H9 (cell line): ENCODE data around the gene TBC1D7. TPM values are rescaled to one million over a fixed set of nuclear protein-coding genes. Genes with fewer than 3 reads are reported as not detected.

Experiments used
- DNase-seq: peaks from one replicate; pipeline ENCODE4 v3.0.0-alpha.2; 2017
- H2AFZ ChIP-seq: one replicate; pipeline ENCODE4 v1.6.1; 2013; ENCODE audit warnings: mild to moderate bottlenecking, low read length, control low read depth, moderate library complexity
- H2AK5ac ChIP-seq: 2 replicates; pipeline ENCODE4 v1.6.1; 2013; ENCODE audit warnings: low read length, control low read depth, mixed read lengths; ENCODE audit not compliant: insufficient read length
- H2BK120ac ChIP-seq: one replicate; pipeline ENCODE4 v1.6.1; 2013; ENCODE audit warnings: low read depth, mild to moderate bottlenecking, low read length, control low read depth, inconsistent platforms; ENCODE audit not compliant: poor library complexity, severe bottlenecking
- H2BK12ac ChIP-seq: 2 replicates; pipeline ENCODE4 v1.6.1; 2013; ENCODE audit warnings: low read length, control low read depth, mixed read lengths, low read depth; ENCODE audit not compliant: insufficient read length
- H2BK15ac ChIP-seq: 2 replicates; pipeline ENCODE4 v1.6.1; 2013; ENCODE audit warnings: low read depth, low read length, control low read depth
- H2BK20ac ChIP-seq: one replicate; pipeline ENCODE4 v1.6.1; 2013; ENCODE audit warnings: low read depth, mild to moderate bottlenecking, low read length, control low read depth, inconsistent platforms; ENCODE audit not compliant: poor library complexity, severe bottlenecking
- H2BK5ac ChIP-seq: 2 replicates; pipeline ENCODE4 v1.6.1; 2013; ENCODE audit warnings: low read length, control low read depth, mixed read lengths; ENCODE audit not compliant: insufficient read length
- H3K14ac ChIP-seq: 2 replicates; pipeline ENCODE4 v1.6.1; 2013; ENCODE audit warnings: low read length, control low read depth; ENCODE audit not compliant: insufficient read depth
- H3K18ac ChIP-seq: 2 replicates; pipeline ENCODE4 v1.6.1; 2013; ENCODE audit warnings: low read depth, mild to moderate bottlenecking, mixed read lengths, low read length, control low read depth; ENCODE audit not compliant: insufficient read length
- H3K23ac ChIP-seq: 2 replicates; pipeline ENCODE4 v1.6.1; 2013; ENCODE audit warnings: low read length, control low read depth, mixed read lengths, low read depth; ENCODE audit not compliant: insufficient read length
- H3K23me2 ChIP-seq: 2 replicates; pipeline ENCODE4 v1.6.1; 2013; ENCODE audit warnings: low read depth, mild to moderate bottlenecking, mixed read lengths, low read length, control low read depth; ENCODE audit not compliant: insufficient read length, poor library complexity, severe bottlenecking
- H3K27ac ChIP-seq: 2 replicates; pipeline ENCODE4 v1.5.1; 2013; ENCODE audit warnings: low read length, control low read depth, mixed read lengths, low read depth; ENCODE audit not compliant: insufficient read length
- H3K27me3 ChIP-seq: 2 replicates; pipeline ENCODE4 v1.6.1; 2013; ENCODE audit warnings: low read length, control low read depth, inconsistent platforms; ENCODE audit not compliant: insufficient read depth
- H3K4ac ChIP-seq: 2 replicates; pipeline ENCODE4 v1.6.1; 2013; ENCODE audit warnings: low read depth, mild to moderate bottlenecking, control low read depth, inconsistent platforms, low read length, moderate library complexity
- H3K4me1 ChIP-seq: 2 replicates; pipeline ENCODE4 v1.6.1; 2013; ENCODE audit warnings: low read length, control low read depth, inconsistent platforms; ENCODE audit not compliant: insufficient read depth
- H3K4me2 ChIP-seq: 2 replicates; pipeline ENCODE4 v1.6.1; 2013; ENCODE audit warnings: low read length, control low read depth, mixed read lengths; ENCODE audit not compliant: insufficient read length, insufficient read depth
- H3K56ac ChIP-seq: 2 replicates; pipeline ENCODE4 v1.6.1; 2013; ENCODE audit warnings: low read depth, mild to moderate bottlenecking, mixed read lengths, low read length, control low read depth; ENCODE audit not compliant: insufficient read length
- H3K79me1 ChIP-seq: 2 replicates; pipeline ENCODE4 v1.6.1; 2013; ENCODE audit warnings: low read depth, mild to moderate bottlenecking, moderate library complexity, low read length, control low read depth, inconsistent platforms; ENCODE audit not compliant: insufficient read depth, poor library complexity, severe bottlenecking
- H3K79me2 ChIP-seq: 2 replicates; pipeline ENCODE4 v1.6.1; 2013; ENCODE audit warnings: low read length, control low read depth, inconsistent platforms; ENCODE audit not compliant: insufficient read depth
- H3K9ac ChIP-seq: 2 replicates; pipeline ENCODE4 v1.6.1; 2013; ENCODE audit warnings: low read length, control low read depth, mixed read lengths; ENCODE audit not compliant: insufficient read length; ENCODE audit errors: extremely low read depth
- H3K9me3 ChIP-seq: one replicate; pipeline ENCODE4 v1.6.1; 2013; ENCODE audit warnings: low read depth, low read length, inconsistent platforms; ENCODE audit not compliant: control insufficient read depth
- H3T11ph ChIP-seq: one replicate; pipeline ENCODE4 v1.6.1; 2013; ENCODE audit warnings: mild to moderate bottlenecking, low read length, control low read depth, inconsistent platforms
- H4K20me1 ChIP-seq: one replicate; pipeline ENCODE4 v1.6.1; 2013; ENCODE audit not compliant: control insufficient read depth, insufficient read length, insufficient read depth
- H4K5ac ChIP-seq: 2 replicates; pipeline ENCODE4 v1.6.1; 2013; ENCODE audit warnings: low read depth, mild to moderate bottlenecking, mixed read lengths, low read length, control low read depth; ENCODE audit not compliant: insufficient read length
- H4K8ac ChIP-seq: replicated peaks from 2 replicates; pipeline ENCODE4 v1.6.1; 2013; ENCODE audit warnings: low read length, control low read depth, mixed read lengths, low read depth; ENCODE audit not compliant: insufficient read length
- H4K91ac ChIP-seq: 2 replicates; pipeline ENCODE4 v1.6.1; 2013; ENCODE audit warnings: low read depth, mild to moderate bottlenecking, moderate library complexity, mixed read lengths, low read length, control low read depth; ENCODE audit not compliant: insufficient read length
- H3K27ac Mint-ChIP-seq, 3 experiments: 2 replicates in 2 of 3; 3 replicates in 1 of 3; pipeline ENCODE4 v1.8.0; 2020 to 2021; ENCODE audit warnings: mixed read lengths in 3 of 3, mild to moderate bottlenecking in 1 of 3, moderate library complexity in 1 of 3
- H3K27me3 Mint-ChIP-seq: 2 replicates; pipeline ENCODE4 v1.8.0; 2021; ENCODE audit warnings: low read depth, mild to moderate bottlenecking, moderate library complexity, mixed read lengths
- H3K36me3 Mint-ChIP-seq, 3 experiments: 2 replicates in 2 of 3; 3 replicates in 1 of 3; pipeline ENCODE4 v1.8.0; 2020 to 2021; ENCODE audit warnings: low read depth in 3 of 3, mixed read lengths in 3 of 3; ENCODE audit not compliant: insufficient read depth in 1 of 3
- H3K4me1 Mint-ChIP-seq, 2 experiments: 2 replicates each; pipeline ENCODE4 v1.8.0; 2020; ENCODE audit warnings: mixed read lengths in 2 of 2
- H3K4me3 Mint-ChIP-seq, 2 experiments: 2 replicates in 1 of 2; 3 replicates in 1 of 2; pipeline ENCODE4 v1.8.0; 2020 to 2021; ENCODE audit warnings: mild to moderate bottlenecking in 2 of 2, mixed read lengths in 2 of 2, moderate library complexity in 1 of 2
- H3K9me3 Mint-ChIP-seq, 2 experiments: 2 replicates in 1 of 2; 3 replicates in 1 of 2; pipeline ENCODE4 v1.8.0; 2020; ENCODE audit warnings: mild to moderate bottlenecking in 2 of 2, mixed read lengths in 2 of 2, moderate library complexity in 1 of 2
- CTCF ChIP-seq: fragments of 200-600 bp; sonication (generic); conservative IDR thresholded peaks from 3 replicates; pipeline ENCODE4 v1.8.0; 2021; ENCODE audit warnings: antibody characterized with exemption, mild to moderate bottlenecking
- WGBS: extraction: QIAGEN DNeasy Blood & Tissue Kit; methylation state at CpG from one replicate; pipeline ENCODE4 v1.1.7; 2013; ENCODE audit warnings: missing lambda C conversion rate, low lambda C conversion rate, mixed read lengths; ENCODE audit not compliant: insufficient read length; ENCODE audit errors: extremely low coverage; 5-methylcytosine and 5-hydroxymethylcytosine counted together
- total RNA-seq: library from RNA; stranded (reverse); gene quantifications from 2 replicates; pipeline ENCODE4 v1.2.1, GENCODE V29; 2021

TBC1D7 gene
- total RNA-seq, 1 experiment from 2014 or later, result 33.9 TPM

- H3K27ac ChIP-seq, result no peak overlapping the region
- H2BK12ac ChIP-seq, result no peak overlapping the region
- no peak overlapping the region for H3K9ac ChIP-seq
- H2BK20ac ChIP-seq, result no peak overlapping the region
- H3K14ac ChIP-seq, result no peak overlapping the region
- TF ChIP-seq CTCF, result peak; percentile 75
- no peak overlapping the region for H4K91ac ChIP-seq
- no peak overlapping the region for H3K56ac ChIP-seq
- H3K27me3 ChIP-seq, result no peaks in the 10 kb centered on the region
- H3K23ac ChIP-seq, result no peak overlapping the region
- H3K9me3 Mint-ChIP-seq, result no peaks in the 10 kb centered on the region
- H3K9me3 ChIP-seq, result no peaks in the 10 kb centered on the region
- H3K79me1 ChIP-seq, result no peaks in the 10 kb centered on the region
- peaks cover 10 to 18% of the 10 kb centered on the region in 2 experiments for H3K4me1 Mint-ChIP-seq
- peaks cover 3% of the 10 kb centered on the region for H4K20me1 ChIP-seq
- no peak overlapping the region for H3K4me3 Mint-ChIP-seq
- no peak overlapping the region for H2AFZ ChIP-seq
- H2BK15ac ChIP-seq, result no peak overlapping the region
- H3K36me3 Mint-ChIP-seq, result no peaks in the 10 kb centered on the region; a peak in 1 of 7 replicates
- H3K4ac ChIP-seq, result no peak overlapping the region
- no peak overlapping the region for H2AK5ac ChIP-seq
- no peaks in the 10 kb centered on the region for H3K27me3 Mint-ChIP-seq
- no peak overlapping the region for H3T11ph ChIP-seq
- no peaks in the 10 kb centered on the region for H3K4me1 ChIP-seq
- H2BK5ac ChIP-seq, result no peak overlapping the region
- H3K18ac ChIP-seq, result no peak overlapping the region
- no CpG with 5 or more reads among the region's 3 CpGs for WGBS
- no peak overlapping the region for H3K4me2 ChIP-seq
- H2BK120ac ChIP-seq, result no peak overlapping the region
- no peak overlapping the region for H4K5ac ChIP-seq
- no peak overlapping the region for H4K8ac ChIP-seq
- no peaks in the 10 kb centered on the region for H3K79me2 ChIP-seq
- DNase-seq, result peak; percentile 71
- H3K27ac Mint-ChIP-seq, result no peak overlapping the region; a peak in 1 of 7 replicates
- no peaks in the 10 kb centered on the region for H3K23me2 ChIP-seq
These were observed 50.2 kb downstream of the TBC1D7 start for GRCh38 chr6:13278164-13278563.
